GM12878 (cell line): ENCODE results near the gene MT4. TPM values are rescaled to one million over a fixed set of nuclear protein-coding genes. Genes with fewer than 3 reads are reported as not detected.
A peak's percentile ranks its signal among the peaks of the same experiment; 100 is the strongest.

Experiments used
- ATAC-seq: fragments of 200-7000 bp; cut with Tn5 transposase; 3 replicates; pipeline ENCODE4 v1.9.1; 2020; ENCODE audit warnings: mild to moderate bottlenecking, moderate library complexity
- BruUV-seq: library from RNA; stranded (reverse); fragments of 400-500 nt; replicated peaks from 2 replicates; lab custom pipeline; 2021; lab: Mats Ljungman, UMichigan
- CTCF ChIA-PET: fragments of 300-600 bp; sonication (Branson Sonifier 250); formaldehyde crosslinking; extraction: SDS; loops from one replicate; lab custom pipeline; 2021; ENCODE audit warnings: inconsistent platforms; lab: Yijun Ruan, JAX
- POLR2A ChIA-PET: fragments of 350-600 bp; formaldehyde crosslinking; extraction: SDS; loops from one replicate; lab custom pipeline; 2021; ENCODE audit warnings: inconsistent platforms; lab: Charles Lee
- RAD21 ChIA-PET: fragments of 300-600 bp; sonication (Branson Sonifier 250); formaldehyde crosslinking; loops from one replicate; lab custom pipeline; 2023; ENCODE audit warnings: antibody characterized with exemption; ENCODE audit not compliant: unreplicated experiment; lab: Charles Lee
- SMC1A ChIA-PET: fragments of 300-600 bp; sonication (Branson Sonifier 250); formaldehyde crosslinking; loops from one replicate; lab custom pipeline; 2023; ENCODE audit not compliant: unreplicated experiment, uncharacterized antibody; lab: Charles Lee
- DNase-seq: peaks from one replicate; pipeline ENCODE4 v3.0.0-alpha.2; 2011; ENCODE audit warnings: low read depth, low spot score
- FAIRE-seq: peaks from 3 replicates; lab custom pipeline; 2011; peaks lifted over from hg19 to GRCh38; lab: Jason Lieb, UNC
- H2AFZ ChIP-seq: 2 replicates; pipeline ENCODE4 v1.6.0; 2011; ENCODE audit warnings: low read depth, low read length, control low read depth; ENCODE audit not compliant: control insufficient read depth
- H3K27ac ChIP-seq: 2 replicates; pipeline ENCODE4 v1.5.1; 2011; ENCODE audit warnings: control low read depth; ENCODE audit not compliant: control insufficient read depth, insufficient read depth
- H3K27me3 ChIP-seq, 2 experiments: replicated peaks in 1 of 2; 2 replicates each; pipeline versions ENCODE4 v1.6.0 to v1.6.1; 2011; ENCODE audit warnings: low read length in 1 of 2; ENCODE audit not compliant: control insufficient read depth in 2 of 2, insufficient read depth in 2 of 2
- H3K36me3 ChIP-seq, 2 experiments: 2 replicates each; pipeline ENCODE4 v1.5.1; 2011; ENCODE audit warnings: low read length in 1 of 2; ENCODE audit not compliant: control insufficient read depth in 2 of 2, insufficient read depth in 2 of 2
- H3K4me1 ChIP-seq: 2 replicates; pipeline ENCODE4 v1.6.1; 2011; ENCODE audit warnings: mild to moderate bottlenecking, low read length, moderate library complexity, mixed read lengths; ENCODE audit not compliant: control insufficient read depth, insufficient read depth
- H3K4me2 ChIP-seq: 2 replicates; pipeline ENCODE4 v1.6.0; 2011; ENCODE audit warnings: control low read depth; ENCODE audit not compliant: control insufficient read depth, insufficient read depth
- H3K4me3 ChIP-seq: fragments of 200-600 bp; sonication (generic); 2 replicates; pipeline ENCODE4 v1.5.1; 2016
- H3K79me2 ChIP-seq: 2 replicates; pipeline ENCODE4 v1.6.0; 2011; ENCODE audit warnings: low read length; ENCODE audit not compliant: control insufficient read depth, insufficient read depth
- H3K9ac ChIP-seq: 2 replicates; pipeline ENCODE4 v1.8.0; 2011; ENCODE audit warnings: low read length, control low read depth, mixed read lengths; ENCODE audit not compliant: control insufficient read depth, insufficient read depth
- H3K9me3 ChIP-seq: replicated peaks from 3 replicates; pipeline ENCODE4 v1.5.1; 2011; ENCODE audit warnings: mild to moderate bottlenecking, low read length; ENCODE audit not compliant: control insufficient read depth, insufficient read depth
- H4K20me1 ChIP-seq: 2 replicates; pipeline ENCODE4 v1.6.0; 2011; ENCODE audit not compliant: control insufficient read depth, insufficient read depth
- ATF2 ChIP-seq: IDR thresholded peaks from 2 replicates; pipeline ENCODE4 v1.6.1; 2012; ENCODE audit warnings: low read length, inconsistent platforms
- JUNB ChIP-seq: IDR thresholded peaks from 2 replicates; pipeline ENCODE4 v1.6.1; 2016; ENCODE audit warnings: antibody characterized with exemption, mild to moderate bottlenecking
- MEF2A ChIP-seq: IDR thresholded peaks from 2 replicates; pipeline ENCODE4 v1.6.1; 2011; ENCODE audit warnings: low read depth, mild to moderate bottlenecking, low read length, moderate library complexity; ENCODE audit not compliant: insufficient read depth
- PAX5 ChIP-seq: IDR thresholded peaks from 2 replicates; pipeline ENCODE4 v1.6.1; 2011; ENCODE audit warnings: low read depth, low read length, borderline replicate concordance
- SMAD1 ChIP-seq: fragments of 450-650 bp; IDR thresholded peaks from 2 replicates; pipeline ENCODE4 v1.6.1; 2018; ENCODE audit warnings: mild to moderate bottlenecking, low read depth; ENCODE audit not compliant: partially characterized antibody
- STAT3 ChIP-seq: IDR thresholded peaks from 2 replicates; pipeline ENCODE4 v1.6.1; 2011; ENCODE audit warnings: low read depth, low read length, improper control_type of control experiment
- SUPT20H ChIP-seq: IDR thresholded peaks from 2 replicates; pipeline ENCODE4 v1.6.1; 2011; ENCODE audit warnings: low read depth, mild to moderate bottlenecking, low read length, moderate library complexity, borderline replicate concordance; ENCODE audit not compliant: control insufficient read depth
- ZBTB11 ChIP-seq: fragments of 450-650 bp; formaldehyde crosslinking; IDR thresholded peaks from 2 replicates; pipeline ENCODE4 v1.5.0; 2022; ENCODE audit warnings: mild to moderate bottlenecking, missing genetic modification characterization
- ZNF217 ChIP-seq: fragments of 450-650 bp; IDR thresholded peaks from 2 replicates; pipeline ENCODE4 v1.6.1; 2017; ENCODE audit warnings: antibody characterized with exemption, mild to moderate bottlenecking
- ZNF592 ChIP-seq: fragments of 450-650 bp; IDR thresholded peaks from 2 replicates; pipeline ENCODE4 v1.6.1; 2017; ENCODE audit warnings: mild to moderate bottlenecking, moderate library complexity
- ZNF622 ChIP-seq: fragments of 450-650 bp; IDR thresholded peaks from 2 replicates; pipeline ENCODE4 v1.6.1; 2017; ENCODE audit warnings: mild to moderate bottlenecking, inconsistent platforms
- WGBS: methylation state at CpG from one replicate; pipeline ENCODE4 v1.1.6; 2016; ENCODE audit warnings: low lambda C conversion rate; ENCODE audit not compliant: insufficient replicate concordance, insufficient coverage; ENCODE audit errors: missing lambda C conversion rate; 5-methylcytosine and 5-hydroxymethylcytosine counted together
- in situ Hi-C: fragments of 300-500 bp; cut with MboI; formaldehyde crosslinking; loops from 9 replicates; pipeline ENCODE4 v1.14.3; 2018; ENCODE audit warnings: mixed read lengths
- intact Hi-C: fragments of 100-400 bp; cut with micrococcal nuclease; formaldehyde crosslinking; loops from one replicate; pipeline ENCODE4 v1.14.2; 2022; ENCODE audit not compliant: unreplicated experiment
- polyA plus RNA-seq, 11 experiments: library from polyadenylated mRNA; depleted of rRNA in 4 of 11; unstranded in 6 of 11; stranded (reverse) in 5 of 11; fragments of >200 nt; fragmentation: Nextera tagmentation in 4 of 11; fragmentation: Illumina TruSeq in 1 of 11; extraction: Ambion mirVana in 4 of 11; extraction: Trizol in 1 of 11; gene quantifications; 1 replicate in 1 of 11; 2 replicates in 10 of 11; pipeline versions ENCODE4 v1.2.1 to v1.2.3, GENCODE V29; 2011 to 2016; ENCODE audit warnings: inconsistent platforms in 2 of 11, missing spikeins in 2 of 11, low read depth in 1 of 11
- total RNA-seq, 4 experiments: library from RNA; depleted of rRNA in 3 of 4; stranded (reverse); fragments of >200 nt in 3 of 4; fragmentation: Illumina TruSeq in 1 of 4; extraction: Trizol in 1 of 4; gene quantifications; 2 replicates each; pipeline versions ENCODE4 v1.2.1 to v1.2.3, GENCODE V29; 2013 to 2021

The MT4 gene
- total and polyA plus RNA-seq, 10 of the 15 experiments (the other 5 are each of a cell fraction or from before 2014, with no cell fraction given), result not detected

GRCh38 chr16:56616608-56617211 is 51.8 kb downstream of the MT4 start:
- DNase-seq (no peak), ATAC-seq (no peak)
- Histone ChIP-seq H3K27me3 (peaks cover 0 to 5% of the 10 kb centered on the region in 2 experiments; a peak in 2 of 4 replicates), H3K27ac (no peak overlapping the region), H3K4me1 (peaks cover 4% of the 10 kb centered on the region; the same call in 1 of the 2 replicates), H2AFZ (no peak overlapping the region), H3K9me3 (no peaks in the 10 kb centered on the region), H4K20me1 (no peaks in the 10 kb centered on the region), H3K79me2 (no peaks in the 10 kb centered on the region), H3K9ac (no peak overlapping the region)
- RAD21 ChIA-PET, result no interaction called here
- CTCF ChIA-PET, result no interaction called here
- intact Hi-C loops, result no loop called here
- in situ Hi-C loops, result no loop called here
- 71% methylated on average over 23 of the region's 23 CpGs for WGBS
- BruUV-seq, result no TSS peak
- TF ChIP-seq ZNF217, result no peak
- TF ChIP-seq ZNF592, result no peak
- TF ChIP-seq ZNF622, result no peak
- TF ChIP-seq ZBTB11 (CRISPR knock-in tag), result no peak
- TF ChIP-seq JUNB, result no peak
- no peak for TF ChIP-seq ATF2
- no peak for TF ChIP-seq PAX5
- no peak for TF ChIP-seq MEF2A
- TF ChIP-seq STAT3, result no peak
- TF ChIP-seq SMAD1, result no peak
- TF ChIP-seq SUPT20H, result no peak
- TF ChIP-seq, all 136 proteins: peak for 0
- no peak for FAIRE-seq
- SMC1A ChIA-PET, result no interaction called here
- POLR2A ChIA-PET, result interaction anchor here (0.6 kb wide), 1 partner anchor 309 kb away, joined by 3 read pairs; no protein-coding TSS in a partner anchor
- Histone ChIP-seq H3K4me3 (no peak overlapping the region), H3K4me2 (0 out of 2 replicates have a peak overlapping the region, but pooled peaks have one; percentile 35), H3K36me3 (no peaks in the 10 kb centered on the region)
